Effector memory CD4-positive, alpha-beta T cell (primary cell): ENCODE results near the gene TMEM231.
A peak's percentile ranks its signal among the peaks of the same experiment; 100 is the strongest.
"Not testable (repeated sequence)": the region's sequence is repeated elsewhere in the genome, so short reads cannot be mapped to it uniquely, and the experiment has no call there.

ENCODE experiments used
- DNase-seq, 3 donors: peaks; one replicate each; pipeline ENCODE4 v3.0.0-alpha.2; 2020
- H3K27ac ChIP-seq: 2 replicates; pipeline ENCODE4 v1.7.0; 2013; ENCODE audit warnings: mild to moderate bottlenecking, low read length, moderate library complexity; ENCODE audit not compliant: insufficient read depth, poor library complexity, severe bottlenecking
- H3K27me3 ChIP-seq: replicated peaks from 2 replicates; pipeline ENCODE4 v1.7.0; 2013; ENCODE audit warnings: mild to moderate bottlenecking, low read length; ENCODE audit not compliant: insufficient read depth, control insufficient read depth, poor library complexity, severe bottlenecking
- H3K36me3 ChIP-seq: 2 replicates; pipeline ENCODE4 v1.7.0; 2013; ENCODE audit warnings: mild to moderate bottlenecking, low read length, moderate library complexity; ENCODE audit not compliant: control insufficient read depth, insufficient read depth
- H3K4me1 ChIP-seq: 2 replicates; pipeline ENCODE4 v1.7.0; 2013; ENCODE audit warnings: low read length, mild to moderate bottlenecking; ENCODE audit not compliant: control insufficient read depth, insufficient read depth, poor library complexity, severe bottlenecking
- H3K4me3 ChIP-seq: 2 replicates; pipeline ENCODE4 v1.7.0; 2013; ENCODE audit warnings: low read length, low read depth, mild to moderate bottlenecking; ENCODE audit not compliant: insufficient read depth, poor library complexity, severe bottlenecking
- H3K9me3 ChIP-seq: 2 replicates; pipeline ENCODE4 v1.7.0; 2013; ENCODE audit warnings: mild to moderate bottlenecking, low read length, moderate library complexity; ENCODE audit not compliant: control insufficient read depth
- total RNA-seq, 3 donors: gene quantifications; one replicate each; lab custom pipeline; 2026; lab: John Stamatoyannopoulos, UW

Gene TMEM231
- total RNA-seq, result 2.5 to 5.0 (median 3.5) reads per million in 3 donors

- Histone ChIP-seq H3K4me1 (peaks cover 15% of the 10 kb centered on the region), H3K4me3 (peak within 1 kb of the TSS; percentile 91), H3K27ac (peak within 1 kb of the TSS; percentile 81), H3K27me3 (no peaks in the 10 kb centered on the region), H3K36me3 (no peaks in the 10 kb centered on the region), H3K9me3 (no peaks in the 10 kb centered on the region)
- peak; percentile 92 to 95 (median 95) for DNase-seq
Observed at GRCh38 chr16:75555707-75556430, at the start of gene TMEM231. TSS of gene TMEM231 (minus strand) at chr16:75556252. CDS start at chr16:75556209, 43 bp downstream.

GRCh38 chr16:75603241-75603640 is 47.2 kb upstream of the TMEM231 start:
- Histone ChIP-seq H3K27me3 (no peaks in the 10 kb centered on the region), H3K9me3 (no peaks in the 10 kb centered on the region), H3K36me3 (peaks cover 49% of the 10 kb centered on the region), H3K4me1 (no peaks in the 10 kb centered on the region), H3K4me3 (no peak overlapping the region), H3K27ac (no peak overlapping the region)
- DNase-seq, result no peak

- H3K27me3 ChIP-seq, result no peaks in the 10 kb centered on the region
- peaks cover 40% of the 10 kb centered on the region for H3K36me3 ChIP-seq
- no peak overlapping the region for H3K4me3 ChIP-seq
- no peak overlapping the region for H3K27ac ChIP-seq
- no peak for DNase-seq
- H3K9me3 ChIP-seq, result no peaks in the 10 kb centered on the region
- no peaks in the 10 kb centered on the region for H3K4me1 ChIP-seq
Observed at GRCh38 chr16:75599452-75600277, 43.6 kb upstream of the TMEM231 start.

- no peak for DNase-seq
- no peak overlapping the region for H3K27ac ChIP-seq
Observed at GRCh38 chr16:75593825-75594820, 38.1 kb upstream of the TMEM231 start.

GRCh38 chr16:75593308-75593707 is 37.3 kb upstream of the TMEM231 start:
- no peak for DNase-seq
- H3K27ac ChIP-seq, result no peak overlapping the region

More at GRCh38 chr16:75593825-75594820, 38.1 kb upstream of the TMEM231 start:
- Histone ChIP-seq H3K9me3 (no peaks in the 10 kb centered on the region), H3K36me3 (peaks cover 6% of the 10 kb centered on the region), H3K4me3 (no peak overlapping the region), H3K4me1 (no peaks in the 10 kb centered on the region), H3K27me3 (no peaks in the 10 kb centered on the region)

GRCh38 chr16:75591927-75592326 is 35.9 kb upstream of the TMEM231 start:
- H3K4me3 ChIP-seq, H3K9me3 ChIP-seq, H3K27ac ChIP-seq, DNase-seq, H3K4me1 ChIP-seq, H3K27me3 ChIP-seq, H3K36me3 ChIP-seq: not testable (repeated sequence)

More at GRCh38 chr16:75593308-75593707, 37.3 kb upstream of the TMEM231 start:
- Histone ChIP-seq H3K9me3 (no peaks in the 10 kb centered on the region), H3K27me3 (no peaks in the 10 kb centered on the region), H3K36me3 (peaks cover 6% of the 10 kb centered on the region), H3K4me3 (no peak overlapping the region), H3K4me1 (no peaks in the 10 kb centered on the region)

GRCh38 chr16:75590920-75591843 is 35.1 kb upstream of the TMEM231 start:
- Histone ChIP-seq H3K36me3 (no peaks in the 10 kb centered on the region), H3K27me3 (no peaks in the 10 kb centered on the region), H3K4me1 (no peaks in the 10 kb centered on the region), H3K4me3 (no peak overlapping the region), H3K27ac (no peak overlapping the region), H3K9me3 (no peaks in the 10 kb centered on the region)
- DNase-seq, result no peak

- Histone ChIP-seq H3K4me1 (no peaks in the 10 kb centered on the region), H3K27ac (no peak overlapping the region), H3K36me3 (no peaks in the 10 kb centered on the region), H3K4me3 (no peak overlapping the region), H3K27me3 (no peaks in the 10 kb centered on the region), H3K9me3 (no peaks in the 10 kb centered on the region)
- DNase-seq, result no peak
Observed at GRCh38 chr16:75589306-75589705, 33.3 kb upstream of the TMEM231 start.

- Histone ChIP-seq H3K27me3 (no peaks in the 10 kb centered on the region), H3K36me3 (no peaks in the 10 kb centered on the region), H3K27ac (no peak overlapping the region), H3K4me1 (no peaks in the 10 kb centered on the region), H3K4me3 (no peak overlapping the region), H3K9me3 (no peaks in the 10 kb centered on the region)
- no peak for DNase-seq
Observed at GRCh38 chr16:75588716-75589115, 32.7 kb upstream of the TMEM231 start.
